H1 (cell line): ENCODE results near the gene ROR1. TPM values are rescaled to one million over a fixed set of nuclear protein-coding genes. Genes with fewer than 3 reads are reported as not detected.

ENCODE experiments used
- ATF2 ChIP-seq: IDR thresholded peaks from 2 replicates; pipeline ENCODE4 v1.6.1; 2012; ENCODE audit warnings: low read length, inconsistent platforms
- BACH1 ChIP-seq: IDR thresholded peaks from 2 replicates; pipeline ENCODE4 v1.6.1; 2012; ENCODE audit warnings: low read length, improper control_type of control experiment
- CTBP2 ChIP-seq: IDR thresholded peaks from 2 replicates; pipeline ENCODE4 v1.7.0; 2011; ENCODE audit warnings: borderline replicate concordance, mild to moderate bottlenecking, moderate library complexity, mixed read lengths, low read length; ENCODE audit not compliant: insufficient read depth, insufficient read length
- HDAC2 ChIP-seq, 2 experiments: fragments of 300-600 bp in 1 of 2; sonication (generic) in 1 of 2; IDR thresholded peaks; 2 replicates each; pipeline ENCODE4 v1.6.1; 2011 to 2012; ENCODE audit warnings: low read depth in 2 of 2, low read length in 2 of 2, mild to moderate bottlenecking in 2 of 2, moderate library complexity in 2 of 2, borderline replicate concordance in 1 of 2, inconsistent platforms in 1 of 2
- JUND ChIP-seq: IDR thresholded peaks from 2 replicates; pipeline ENCODE4 v1.6.1; 2011; ENCODE audit warnings: mild to moderate bottlenecking, improper control_type of control experiment, low read length
- KDM4A ChIP-seq: IDR thresholded peaks from one replicate; pipeline ENCODE4 v1.7.1; 2012; ENCODE audit warnings: low read depth, mild to moderate bottlenecking, moderate library complexity, low read length, inconsistent platforms; ENCODE audit not compliant: severe bottlenecking
- PHF8 ChIP-seq: fragments of 200-600 bp; sonication (generic); conservative IDR thresholded peaks from 2 replicates; pipeline ENCODE4 v1.7.1; 2012; ENCODE audit warnings: low read depth, mild to moderate bottlenecking, inconsistent platforms, low read length, moderate library complexity
- RFX5 ChIP-seq: IDR thresholded peaks from 2 replicates; pipeline ENCODE4 v1.6.1; 2011; ENCODE audit warnings: low read depth, low read length, improper control_type of control experiment, borderline replicate concordance
- TEAD4 ChIP-seq: IDR thresholded peaks from 2 replicates; pipeline ENCODE4 v1.6.1; 2012; ENCODE audit warnings: low read depth, low read length, inconsistent platforms, mixed read lengths
- polyA plus RNA-seq, 7 experiments: library from polyadenylated mRNA; depleted of rRNA in 3 of 7; stranded (reverse) in 5 of 7; unstranded in 2 of 7; fragments of >200 nt in 5 of 7; fragments of 200-250 nt in 2 of 7; gene quantifications; 1 replicate in 5 of 7; 2 replicates in 1 of 7; 4 replicates in 1 of 7; pipeline versions ENCODE4 v1.2.1 to v1.2.3, GENCODE V29; 2011 to 2013; ENCODE audit warnings: missing spikeins in 2 of 7, mixed read lengths in 2 of 7
- total RNA-seq: library from RNA; stranded (reverse); fragmentation: NEBNext Ultra II Directional; extraction: Animal tissue kit (Norgen Biotek cat#: 25700); gene quantifications from 2 replicates; pipeline ENCODE4 v1.2.1, GENCODE V29; 2021
- TF ChIP-seq, protein P1 (sequence below): fragments of 300-600 bp; sonication (generic); IDR thresholded peaks from 2 replicates; pipeline ENCODE4 v1.7.1; 2012; ENCODE audit warnings: low read length, moderate library complexity, mild to moderate bottlenecking, inconsistent platforms; ENCODE audit not compliant: insufficient replicate concordance

The ROR1 gene
- total and polyA plus RNA-seq, 2 of the 8 experiments (the other 6 are each of a cell fraction or from before 2014, with no cell fraction given) = 33.6 to 73.6 TPM

DNA sequence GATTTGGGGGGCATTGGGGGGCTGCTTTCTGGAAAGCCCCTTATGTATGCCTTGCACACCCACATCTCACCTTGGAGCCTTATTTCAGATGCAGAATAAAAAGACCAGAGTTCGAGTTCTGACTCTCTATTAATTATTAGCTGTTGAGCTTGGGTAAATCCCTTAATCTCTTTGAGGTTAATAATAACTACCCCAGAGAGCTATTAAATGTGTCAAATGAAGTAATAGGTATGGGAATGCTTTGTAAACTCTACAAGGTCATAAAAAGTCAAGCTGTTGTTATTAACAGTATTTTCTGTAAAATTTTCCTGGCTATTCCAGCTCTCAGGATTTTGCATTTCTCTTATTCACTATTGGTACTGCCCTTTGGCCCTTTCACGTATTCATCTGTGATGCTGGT, 122.9 kb downstream of the ROR1 start (continued):
- TF ChIP-seq, protein P1, sequence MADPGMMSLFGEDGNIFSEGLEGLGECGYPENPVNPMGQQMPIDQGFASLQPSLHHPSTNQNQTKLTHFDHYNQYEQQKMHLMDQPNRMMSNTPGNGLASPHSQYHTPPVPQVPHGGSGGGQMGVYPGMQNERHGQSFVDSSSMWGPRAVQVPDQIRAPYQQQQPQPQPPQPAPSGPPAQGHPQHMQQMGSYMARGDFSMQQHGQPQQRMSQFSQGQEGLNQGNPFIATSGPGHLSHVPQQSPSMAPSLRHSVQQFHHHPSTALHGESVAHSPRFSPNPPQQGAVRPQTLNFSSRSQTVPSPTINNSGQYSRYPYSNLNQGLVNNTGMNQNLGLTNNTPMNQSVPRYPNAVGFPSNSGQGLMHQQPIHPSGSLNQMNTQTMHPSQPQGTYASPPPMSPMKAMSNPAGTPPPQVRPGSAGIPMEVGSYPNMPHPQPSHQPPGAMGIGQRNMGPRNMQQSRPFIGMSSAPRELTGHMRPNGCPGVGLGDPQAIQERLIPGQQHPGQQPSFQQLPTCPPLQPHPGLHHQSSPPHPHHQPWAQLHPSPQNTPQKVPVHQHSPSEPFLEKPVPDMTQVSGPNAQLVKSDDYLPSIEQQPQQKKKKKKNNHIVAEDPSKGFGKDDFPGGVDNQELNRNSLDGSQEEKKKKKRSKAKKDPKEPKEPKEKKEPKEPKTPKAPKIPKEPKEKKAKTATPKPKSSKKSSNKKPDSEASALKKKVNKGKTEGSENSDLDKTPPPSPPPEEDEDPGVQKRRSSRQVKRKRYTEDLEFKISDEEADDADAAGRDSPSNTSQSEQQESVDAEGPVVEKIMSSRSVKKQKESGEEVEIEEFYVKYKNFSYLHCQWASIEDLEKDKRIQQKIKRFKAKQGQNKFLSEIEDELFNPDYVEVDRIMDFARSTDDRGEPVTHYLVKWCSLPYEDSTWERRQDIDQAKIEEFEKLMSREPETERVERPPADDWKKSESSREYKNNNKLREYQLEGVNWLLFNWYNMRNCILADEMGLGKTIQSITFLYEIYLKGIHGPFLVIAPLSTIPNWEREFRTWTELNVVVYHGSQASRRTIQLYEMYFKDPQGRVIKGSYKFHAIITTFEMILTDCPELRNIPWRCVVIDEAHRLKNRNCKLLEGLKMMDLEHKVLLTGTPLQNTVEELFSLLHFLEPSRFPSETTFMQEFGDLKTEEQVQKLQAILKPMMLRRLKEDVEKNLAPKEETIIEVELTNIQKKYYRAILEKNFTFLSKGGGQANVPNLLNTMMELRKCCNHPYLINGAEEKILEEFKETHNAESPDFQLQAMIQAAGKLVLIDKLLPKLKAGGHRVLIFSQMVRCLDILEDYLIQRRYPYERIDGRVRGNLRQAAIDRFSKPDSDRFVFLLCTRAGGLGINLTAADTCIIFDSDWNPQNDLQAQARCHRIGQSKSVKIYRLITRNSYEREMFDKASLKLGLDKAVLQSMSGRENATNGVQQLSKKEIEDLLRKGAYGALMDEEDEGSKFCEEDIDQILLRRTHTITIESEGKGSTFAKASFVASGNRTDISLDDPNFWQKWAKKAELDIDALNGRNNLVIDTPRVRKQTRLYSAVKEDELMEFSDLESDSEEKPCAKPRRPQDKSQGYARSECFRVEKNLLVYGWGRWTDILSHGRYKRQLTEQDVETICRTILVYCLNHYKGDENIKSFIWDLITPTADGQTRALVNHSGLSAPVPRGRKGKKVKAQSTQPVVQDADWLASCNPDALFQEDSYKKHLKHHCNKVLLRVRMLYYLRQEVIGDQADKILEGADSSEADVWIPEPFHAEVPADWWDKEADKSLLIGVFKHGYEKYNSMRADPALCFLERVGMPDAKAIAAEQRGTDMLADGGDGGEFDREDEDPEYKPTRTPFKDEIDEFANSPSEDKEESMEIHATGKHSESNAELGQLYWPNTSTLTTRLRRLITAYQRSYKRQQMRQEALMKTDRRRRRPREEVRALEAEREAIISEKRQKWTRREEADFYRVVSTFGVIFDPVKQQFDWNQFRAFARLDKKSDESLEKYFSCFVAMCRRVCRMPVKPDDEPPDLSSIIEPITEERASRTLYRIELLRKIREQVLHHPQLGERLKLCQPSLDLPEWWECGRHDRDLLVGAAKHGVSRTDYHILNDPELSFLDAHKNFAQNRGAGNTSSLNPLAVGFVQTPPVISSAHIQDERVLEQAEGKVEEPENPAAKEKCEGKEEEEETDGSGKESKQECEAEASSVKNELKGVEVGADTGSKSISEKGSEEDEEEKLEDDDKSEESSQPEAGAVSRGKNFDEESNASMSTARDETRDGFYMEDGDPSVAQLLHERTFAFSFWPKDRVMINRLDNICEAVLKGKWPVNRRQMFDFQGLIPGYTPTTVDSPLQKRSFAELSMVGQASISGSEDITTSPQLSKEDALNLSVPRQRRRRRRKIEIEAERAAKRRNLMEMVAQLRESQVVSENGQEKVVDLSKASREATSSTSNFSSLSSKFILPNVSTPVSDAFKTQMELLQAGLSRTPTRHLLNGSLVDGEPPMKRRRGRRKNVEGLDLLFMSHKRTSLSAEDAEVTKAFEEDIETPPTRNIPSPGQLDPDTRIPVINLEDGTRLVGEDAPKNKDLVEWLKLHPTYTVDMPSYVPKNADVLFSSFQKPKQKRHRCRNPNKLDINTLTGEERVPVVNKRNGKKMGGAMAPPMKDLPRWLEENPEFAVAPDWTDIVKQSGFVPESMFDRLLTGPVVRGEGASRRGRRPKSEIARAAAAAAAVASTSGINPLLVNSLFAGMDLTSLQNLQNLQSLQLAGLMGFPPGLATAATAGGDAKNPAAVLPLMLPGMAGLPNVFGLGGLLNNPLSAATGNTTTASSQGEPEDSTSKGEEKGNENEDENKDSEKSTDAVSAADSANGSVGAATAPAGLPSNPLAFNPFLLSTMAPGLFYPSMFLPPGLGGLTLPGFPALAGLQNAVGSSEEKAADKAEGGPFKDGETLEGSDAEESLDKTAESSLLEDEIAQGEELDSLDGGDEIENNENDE = no peak
- TF ChIP-seq ATF2 (no peak), KDM4A (no peak), JUND (no peak), RFX5 (no peak), BACH1 (no peak), CTBP2 (no peak), HDAC2 (IDR thresholded peaks at IDR 0.05; ENCODE audit: borderline replicate concordance in 1 of 2, low read depth in 2 of 2, low read length in 2 of 2) (no peak), PHF8 (no peak), TEAD4 (no peak)
